ENCODE results near the gene HS3ST1.

The HS3ST1 gene

DNA sequence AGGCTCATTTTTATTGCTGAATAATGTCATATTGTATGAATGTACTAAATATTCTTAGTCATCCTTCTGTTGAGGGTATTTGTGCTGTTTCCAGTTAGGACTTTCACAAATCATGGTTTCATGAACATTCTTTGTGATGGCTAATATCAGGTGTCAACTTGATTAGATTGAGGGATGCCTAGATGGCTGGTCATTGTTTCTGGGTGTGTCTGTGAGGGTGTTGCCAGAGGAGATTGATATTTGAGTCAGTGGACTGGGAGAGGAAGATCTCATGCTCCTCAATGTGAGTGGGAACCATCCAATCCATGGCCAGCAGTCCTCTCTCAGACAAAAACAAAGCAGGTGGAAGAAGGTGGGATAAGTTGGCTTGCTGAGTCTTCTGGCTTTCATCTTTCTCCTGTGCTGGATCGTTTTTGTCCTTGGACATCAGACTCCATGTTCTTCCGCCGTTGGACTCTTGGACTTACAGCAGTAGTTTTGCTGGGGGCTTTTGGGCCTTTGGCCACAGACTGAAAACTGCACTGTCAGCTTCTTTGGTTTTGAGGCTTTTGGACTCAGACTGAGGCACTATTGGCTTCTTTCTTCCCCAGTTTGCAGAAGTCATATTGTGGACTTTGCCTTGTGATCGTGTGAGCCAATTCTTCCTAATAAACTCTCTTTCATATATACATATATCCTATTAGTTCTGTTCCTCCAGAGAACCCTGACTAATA is 11.9 kb upstream of the HS3ST1 start:
- TF ChIP-seq ELF4 (IDR thresholded peaks at IDR 0.05) (no peak), FOXM1 (IDR thresholded peaks at IDR 0.05; ENCODE audit: borderline replicate concordance) (no peak), CTBP1 (IDR thresholded peaks at IDR 0.05; ENCODE audit: borderline replicate concordance) (no peak), SUZ12 (IDR thresholded peaks at IDR 0.05) (no peak), FOXK2 (IDR thresholded peaks at IDR 0.05) (no peak), L3MBTL2 (conservative IDR thresholded peaks at IDR 0.05) (no peak), FOXA1 (IDR thresholded peaks at IDR 0.05) (no peak), LEF1 (IDR thresholded peaks at IDR 0.05; ENCODE audit: borderline replicate concordance) (no peak), ZNF384 (IDR thresholded peaks at IDR 0.05) (no peak), HDGF (IDR thresholded peaks at IDR 0.05; ENCODE audit: borderline replicate concordance) (no peak)
- TF ChIP-seq, protein P1, sequence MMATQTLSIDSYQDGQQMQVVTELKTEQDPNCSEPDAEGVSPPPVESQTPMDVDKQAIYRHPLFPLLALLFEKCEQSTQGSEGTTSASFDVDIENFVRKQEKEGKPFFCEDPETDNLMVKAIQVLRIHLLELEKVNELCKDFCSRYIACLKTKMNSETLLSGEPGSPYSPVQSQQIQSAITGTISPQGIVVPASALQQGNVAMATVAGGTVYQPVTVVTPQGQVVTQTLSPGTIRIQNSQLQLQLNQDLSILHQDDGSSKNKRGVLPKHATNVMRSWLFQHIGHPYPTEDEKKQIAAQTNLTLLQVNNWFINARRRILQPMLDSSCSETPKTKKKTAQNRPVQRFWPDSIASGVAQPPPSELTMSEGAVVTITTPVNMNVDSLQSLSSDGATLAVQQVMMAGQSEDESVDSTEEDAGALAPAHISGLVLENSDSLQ (IDR thresholded peaks at IDR 0.05) = no peak
- CTCF ChIA-PET = no interaction called here

DNA sequence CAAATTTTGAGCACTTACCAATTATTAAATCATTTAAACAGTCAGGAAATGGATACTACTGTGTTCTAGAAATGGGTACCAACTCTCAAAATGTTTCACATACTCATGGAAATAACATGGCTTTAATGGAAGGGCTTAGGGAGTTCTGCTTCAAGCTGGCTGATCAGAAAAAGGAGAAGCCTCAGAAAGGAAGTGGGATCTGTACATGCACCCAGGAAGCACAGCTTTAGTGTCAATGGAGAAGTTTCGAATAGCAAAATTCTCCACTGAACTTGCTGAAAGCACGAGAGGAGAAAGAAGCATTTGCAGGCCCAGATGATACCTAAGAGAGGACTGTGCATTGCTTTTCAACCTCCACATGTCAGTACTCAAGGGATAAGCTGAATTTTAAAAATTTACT is 11.1 kb upstream of the HS3ST1 start:
- no peak for DNase-seq (ENCODE audit: extremely low spot score)
- POLR2A ChIA-PET = no interaction called here
- no peak for TF ChIP-seq FOXK2 (IDR thresholded peaks at IDR 0.05)
- TF ChIP-seq ARNT (IDR thresholded peaks at IDR 0.05) = no peak
- no peak for TF ChIP-seq ELF4 (IDR thresholded peaks at IDR 0.05)
- TF ChIP-seq L3MBTL2 (conservative IDR thresholded peaks at IDR 0.05) = no peak
- no peak for TF ChIP-seq LEF1 (IDR thresholded peaks at IDR 0.05; ENCODE audit: borderline replicate concordance)
- TF ChIP-seq, protein P1 (IDR thresholded peaks at IDR 0.05) = no peak
- TF ChIP-seq SUZ12 (IDR thresholded peaks at IDR 0.05) = no peak
- no peak for TF ChIP-seq FOXM1 (IDR thresholded peaks at IDR 0.05; ENCODE audit: borderline replicate concordance)
- no peak for TF ChIP-seq TARDBP (IDR thresholded peaks at IDR 0.05)
- CTCF ChIA-PET = no interaction called here

More for the DNA sequence above, 11.9 kb upstream of the HS3ST1 start:
- POLR2A ChIA-PET = no interaction called here
- no peak for DNase-seq (ENCODE audit: extremely low spot score)

DNA sequence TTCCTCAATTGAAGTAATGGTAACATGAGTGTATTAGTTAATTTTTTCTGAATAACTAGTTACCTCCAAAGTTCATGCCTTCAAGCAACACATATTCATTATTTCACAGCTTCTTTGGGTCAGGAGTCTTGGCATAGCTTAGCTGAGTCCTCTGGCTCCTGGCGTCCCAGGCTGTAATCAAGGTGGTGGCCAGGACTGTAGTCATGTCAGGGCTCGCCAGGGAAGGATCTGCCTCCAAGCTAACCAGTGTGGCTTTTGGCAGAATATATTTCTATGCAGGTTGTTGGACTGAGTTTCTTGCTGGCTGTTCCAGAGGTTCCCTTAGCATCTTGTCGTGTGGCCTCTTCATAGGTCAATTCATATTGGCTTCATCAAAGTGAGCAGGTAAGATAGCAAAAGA is 10.0 kb upstream of the HS3ST1 start:
- CTCF ChIA-PET = interaction anchor here (0.7 kb wide), 1 partner anchor 850 kb away, joined by 3 read pairs; no protein-coding TSS in a partner anchor

DNA sequence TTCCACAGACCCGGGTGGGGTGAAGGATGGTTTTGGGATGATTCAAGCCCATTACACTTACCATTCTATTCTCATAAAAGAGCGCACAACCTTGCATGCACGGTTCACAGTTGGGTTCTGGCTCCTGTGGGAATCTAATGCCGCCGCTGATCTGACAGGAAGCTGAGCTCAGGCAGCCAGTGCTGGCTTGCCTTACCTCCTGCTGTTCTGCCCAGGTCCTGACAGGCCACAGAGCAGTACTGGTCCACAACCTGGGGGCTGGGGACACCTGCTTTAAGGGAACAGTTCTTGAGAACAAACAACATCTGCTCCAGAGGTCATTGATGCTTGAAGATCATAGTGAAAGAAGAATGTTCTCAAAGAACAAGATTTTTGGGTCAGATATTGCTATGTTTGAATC is 8.0 kb upstream of the HS3ST1 start:
- DNase-seq (ENCODE audit: extremely low spot score) = no peak
- ChIA-PET CTCF (interaction anchor here (1.9 kb wide), 1 partner anchor 13 kb away, joined by 8 read pairs; no protein-coding TSS in a partner anchor), POLR2A (no interaction called here)
- no peak for TF ChIP-seq BHLHE40 (IDR thresholded peaks at IDR 0.05; ENCODE audit: borderline replicate concordance)
- no peak for TF ChIP-seq LEF1 (IDR thresholded peaks at IDR 0.05; ENCODE audit: borderline replicate concordance)
- TF ChIP-seq L3MBTL2 (conservative IDR thresholded peaks at IDR 0.05) = no peak
- no peak for TF ChIP-seq TARDBP (IDR thresholded peaks at IDR 0.05)
- TF ChIP-seq ZNF384 (IDR thresholded peaks at IDR 0.05) = no peak
- no peak for TF ChIP-seq SUZ12 (IDR thresholded peaks at IDR 0.05)
- no peak for TF ChIP-seq CTBP1 (IDR thresholded peaks at IDR 0.05; ENCODE audit: borderline replicate concordance)
- no peak for TF ChIP-seq ELF4 (IDR thresholded peaks at IDR 0.05)
- TF ChIP-seq NFRKB (IDR thresholded peaks at IDR 0.05) = no peak
- no peak for TF ChIP-seq FOXK2 (IDR thresholded peaks at IDR 0.05)
- TF ChIP-seq, protein P1 (IDR thresholded peaks at IDR 0.05) = no peak
- no peak for TF ChIP-seq SP1 (IDR thresholded peaks at IDR 0.05)
- no peak for TF ChIP-seq HDGF (IDR thresholded peaks at IDR 0.05; ENCODE audit: borderline replicate concordance)
- TF ChIP-seq ARNT (IDR thresholded peaks at IDR 0.05) = no peak
- TF ChIP-seq FOXA1 (IDR thresholded peaks at IDR 0.05) = no peak
- no peak for TF ChIP-seq FOXM1 (IDR thresholded peaks at IDR 0.05; ENCODE audit: borderline replicate concordance)

More for the DNA sequence above, 10.0 kb upstream of the HS3ST1 start:
- POLR2A ChIA-PET = no interaction called here
- DNase-seq (ENCODE audit: extremely low spot score) = no peak
- no peak for TF ChIP-seq ARNT (IDR thresholded peaks at IDR 0.05)
- no peak for TF ChIP-seq TARDBP (IDR thresholded peaks at IDR 0.05)
- TF ChIP-seq CTBP1 (IDR thresholded peaks at IDR 0.05; ENCODE audit: borderline replicate concordance) = no peak
- no peak for TF ChIP-seq L3MBTL2 (conservative IDR thresholded peaks at IDR 0.05)
- no peak for TF ChIP-seq ZNF384 (IDR thresholded peaks at IDR 0.05)
- no peak for TF ChIP-seq HDGF (IDR thresholded peaks at IDR 0.05; ENCODE audit: borderline replicate concordance)
- no peak for TF ChIP-seq LEF1 (IDR thresholded peaks at IDR 0.05; ENCODE audit: borderline replicate concordance)
- TF ChIP-seq FOXK2 (IDR thresholded peaks at IDR 0.05) = no peak
- TF ChIP-seq BHLHE40 (IDR thresholded peaks at IDR 0.05; ENCODE audit: borderline replicate concordance) = no peak
- no peak for TF ChIP-seq FOXM1 (IDR thresholded peaks at IDR 0.05; ENCODE audit: borderline replicate concordance)
- TF ChIP-seq NFRKB (IDR thresholded peaks at IDR 0.05) = no peak
- TF ChIP-seq, protein P1 (IDR thresholded peaks at IDR 0.05) = no peak
- no peak for TF ChIP-seq FOXA1 (IDR thresholded peaks at IDR 0.05)
- TF ChIP-seq SP1 (IDR thresholded peaks at IDR 0.05) = no peak
- TF ChIP-seq ELF4 (IDR thresholded peaks at IDR 0.05) = no peak
- TF ChIP-seq SUZ12 (IDR thresholded peaks at IDR 0.05) = no peak

DNA sequence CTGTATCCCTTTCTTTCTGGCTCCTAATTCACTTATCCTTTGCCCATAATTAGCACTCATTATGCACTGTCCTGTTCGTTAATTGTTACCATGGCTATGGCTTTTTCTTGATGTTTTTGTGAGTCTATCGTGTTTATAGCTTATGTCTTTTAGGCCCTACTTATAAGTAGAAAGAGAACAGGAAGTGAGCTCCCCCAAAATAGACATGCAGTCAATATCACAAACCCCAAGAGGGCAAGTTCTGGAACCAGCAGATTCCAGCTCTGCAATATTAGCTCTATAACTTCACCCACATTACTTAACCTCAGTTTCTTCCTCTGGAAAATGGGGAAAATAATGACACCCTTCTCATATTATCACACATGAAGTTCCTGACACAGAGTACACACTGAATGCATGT is 7.4 kb upstream of the HS3ST1 start:
- no peak for DNase-seq (ENCODE audit: extremely low spot score)
- no peak for TF ChIP-seq FOXK2 (IDR thresholded peaks at IDR 0.05)
- TF ChIP-seq FOXA1 (IDR thresholded peaks at IDR 0.05) = no peak
- no peak for TF ChIP-seq ELF4 (IDR thresholded peaks at IDR 0.05)
- no peak for TF ChIP-seq HDGF (IDR thresholded peaks at IDR 0.05; ENCODE audit: borderline replicate concordance)
- no peak for TF ChIP-seq FOXM1 (IDR thresholded peaks at IDR 0.05; ENCODE audit: borderline replicate concordance)
- TF ChIP-seq TARDBP (IDR thresholded peaks at IDR 0.05) = no peak
- TF ChIP-seq ZNF384 (IDR thresholded peaks at IDR 0.05) = no peak
- TF ChIP-seq L3MBTL2 (conservative IDR thresholded peaks at IDR 0.05) = no peak
- TF ChIP-seq SUZ12 (IDR thresholded peaks at IDR 0.05) = no peak
- TF ChIP-seq CTBP1 (IDR thresholded peaks at IDR 0.05; ENCODE audit: borderline replicate concordance) = no peak
- TF ChIP-seq LEF1 (IDR thresholded peaks at IDR 0.05; ENCODE audit: borderline replicate concordance) = no peak
- CTCF ChIA-PET = interaction anchor here (1.9 kb wide), 1 partner anchor 12 kb away, joined by 8 read pairs; no protein-coding TSS in a partner anchor
- POLR2A ChIA-PET = no interaction called here
